ENCODE measurements around the gene MRPL20. TPM values are rescaled to one million over a fixed set of nuclear protein-coding genes. Genes with fewer than 3 reads are reported as not detected.
A peak's percentile ranks its signal among the peaks of the same experiment; 100 is the strongest.

MRPL20 gene
- total and polyA plus RNA-seq, 9 of the 15 experiments (the other 6 are each of a cell fraction or from before 2014, with no cell fraction given) = 180 to 671 (median 229) TPM

DNA sequence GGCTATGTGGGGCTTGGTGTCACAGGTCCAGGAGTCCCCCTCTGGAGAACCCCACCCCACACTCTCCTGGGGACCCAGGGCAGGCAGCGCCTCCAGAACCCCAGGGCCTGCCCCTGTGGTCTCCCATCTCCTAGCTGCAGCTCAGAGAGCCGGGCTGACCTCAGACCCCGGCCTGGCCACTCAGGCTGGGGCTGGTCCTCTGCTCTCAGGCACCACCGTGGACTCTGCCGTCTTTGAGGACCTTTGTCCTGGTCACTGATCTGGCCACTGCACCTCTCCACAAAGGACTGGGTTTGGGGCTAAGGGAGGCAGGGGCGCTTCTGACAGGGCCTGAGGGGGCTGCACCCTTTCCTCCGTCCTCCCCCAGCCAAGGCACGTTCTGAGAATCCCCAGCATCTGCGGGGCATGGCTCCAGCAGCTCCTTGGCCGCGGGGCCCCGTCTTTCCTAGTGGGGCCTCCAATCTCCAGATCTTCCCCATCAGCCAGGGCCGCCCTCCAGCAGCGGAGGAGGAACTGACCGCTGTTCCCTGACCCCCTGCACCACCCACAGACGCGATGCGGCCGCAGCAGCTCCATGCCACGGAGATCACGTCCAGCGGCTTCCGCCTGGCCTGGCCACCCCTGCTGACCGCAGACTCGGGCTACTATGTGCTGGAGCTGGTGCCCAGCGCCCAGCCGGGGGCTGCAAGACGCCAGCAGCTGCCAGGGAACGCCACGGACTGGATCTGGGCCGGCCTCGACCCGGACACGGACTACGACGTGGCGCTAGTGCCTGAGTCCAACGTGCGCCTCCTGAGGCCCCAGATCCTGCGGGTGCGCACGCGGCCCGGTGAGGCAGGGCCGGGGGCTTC lies 31.7 kb upstream of the MRPL20 start:
- 79% methylated on average over 39 of the region's 45 CpGs for whole genome bisulfite sequencing (ENCODE audit: insufficient coverage, low coverage, missing lambda C conversion rate)
- H4K20me1 ChIP-seq (replicated peaks; ENCODE audit: control insufficient read depth, insufficient read depth, low read length) = no peaks in the 10 kb centered on the region
- H3K79me2 ChIP-seq (ENCODE audit: control insufficient read depth, insufficient read depth, low read length) = no peaks in the 10 kb centered on the region; the same call in 2 of the 3 replicates
- no peaks in the 10 kb centered on the region for H3K9me1 ChIP-seq (ENCODE audit: control insufficient read depth, insufficient read depth, low read length)
- ATAC-seq (no peak), DNase-seq (ENCODE audit: extremely low read depth in 1 of 4, low spot score in 3 of 4) (no peak), FAIRE-seq (no peak)
- no peak overlapping the region for H3K4me3 ChIP-seq
- no peaks in the 10 kb centered on the region for H3K27me3 ChIP-seq (ENCODE audit: control insufficient read depth in 2 of 2, insufficient read depth in 2 of 2, low read length in 2 of 2)
- TF ChIP-seq MBD2 (IDR thresholded peaks at IDR 0.05; ENCODE audit: borderline replicate concordance, low read depth) = no peak
- TF ChIP-seq, protein P1, sequence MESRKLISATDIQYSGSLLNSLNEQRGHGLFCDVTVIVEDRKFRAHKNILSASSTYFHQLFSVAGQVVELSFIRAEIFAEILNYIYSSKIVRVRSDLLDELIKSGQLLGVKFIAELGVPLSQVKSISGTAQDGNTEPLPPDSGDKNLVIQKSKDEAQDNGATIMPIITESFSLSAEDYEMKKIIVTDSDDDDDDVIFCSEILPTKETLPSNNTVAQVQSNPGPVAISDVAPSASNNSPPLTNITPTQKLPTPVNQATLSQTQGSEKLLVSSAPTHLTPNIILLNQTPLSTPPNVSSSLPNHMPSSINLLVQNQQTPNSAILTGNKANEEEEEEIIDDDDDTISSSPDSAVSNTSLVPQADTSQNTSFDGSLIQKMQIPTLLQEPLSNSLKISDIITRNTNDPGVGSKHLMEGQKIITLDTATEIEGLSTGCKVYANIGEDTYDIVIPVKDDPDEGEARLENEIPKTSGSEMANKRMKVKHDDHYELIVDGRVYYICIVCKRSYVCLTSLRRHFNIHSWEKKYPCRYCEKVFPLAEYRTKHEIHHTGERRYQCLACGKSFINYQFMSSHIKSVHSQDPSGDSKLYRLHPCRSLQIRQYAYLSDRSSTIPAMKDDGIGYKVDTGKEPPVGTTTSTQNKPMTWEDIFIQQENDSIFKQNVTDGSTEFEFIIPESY (CRISPR knock-in tag; IDR thresholded peaks at IDR 0.05) = peak; percentile 80
- no peak for TF ChIP-seq TCFL5 (CRISPR knock-in tag; conservative IDR thresholded peaks at IDR 0.05)
- no peak for TF ChIP-seq ZNF830 (CRISPR knock-in tag; IDR thresholded peaks at IDR 0.05)
- H2AFZ ChIP-seq (ENCODE audit: low read depth, low read length) = no peak overlapping the region
- H3K27ac ChIP-seq (ENCODE audit: extremely low read depth, low read depth, low read length) = no peak overlapping the region
- H3K4me1 ChIP-seq (replicated peaks in 1 of 2; ENCODE audit: control insufficient read depth in 2 of 2, insufficient read depth in 2 of 2, low read length in 2 of 2) = peaks cover 22 to 88% of the 10 kb centered on the region in 2 experiments
- POLR2A ChIA-PET = interaction anchor here (0.6 to 0.7 kb wide), 3 partner anchors 20 to 51 kb away, joined by 3 to 5 read pairs (median 3); no protein-coding TSS in a partner anchor
- CTCF ChIA-PET (ENCODE audit: low intra/inter-chr PET ratio) = no interaction called here
- H3K9ac ChIP-seq (ENCODE audit: insufficient read depth in 1 of 2, low read depth in 2 of 2, low read length in 2 of 2) = peak overlapping the region in 1 of 2 experiments; percentile 73; a peak in 2 of 4 replicates
- H3K4me2 ChIP-seq (ENCODE audit: insufficient read depth, low read length) = no peak overlapping the region
- in situ Hi-C loops (cut with MboI) (no loop called here), intact Hi-C loops (cut with micrococcal nuclease) (no loop called here)
- H3K36me3 ChIP-seq (ENCODE audit: control insufficient read depth, insufficient read depth, low read length) = no peaks in the 10 kb centered on the region
- BruUV-seq (replicated peaks) = no TSS peak
- no peaks in the 10 kb centered on the region for H3K9me3 ChIP-seq (replicated peaks; ENCODE audit: control insufficient read depth, insufficient read depth, low read depth, low read length)
